GM21447 (cell line): Measurements from ENCODE around the gene CENPV.
"Not testable (repeated sequence)": the region's sequence is repeated elsewhere in the genome, so short reads cannot be mapped to it uniquely, and the experiment has no call there.

ENCODE experiments used
- ATAC-seq: cut with Tn5 transposase; IDR thresholded peaks from one replicate; pipeline ENCODE4 v1.9.1; 2021; ENCODE audit not compliant: unreplicated experiment

CENPV gene

GRCh38 chr17:16353317-16354174 lies at the start of gene CENPV:
Gene CENPV, minus strand, starts transcription at chr17:16353469. Its CDS starts 33 bp downstream, at chr17:16353436.
- peak; percentile 50 for ATAC-seq

DNA sequence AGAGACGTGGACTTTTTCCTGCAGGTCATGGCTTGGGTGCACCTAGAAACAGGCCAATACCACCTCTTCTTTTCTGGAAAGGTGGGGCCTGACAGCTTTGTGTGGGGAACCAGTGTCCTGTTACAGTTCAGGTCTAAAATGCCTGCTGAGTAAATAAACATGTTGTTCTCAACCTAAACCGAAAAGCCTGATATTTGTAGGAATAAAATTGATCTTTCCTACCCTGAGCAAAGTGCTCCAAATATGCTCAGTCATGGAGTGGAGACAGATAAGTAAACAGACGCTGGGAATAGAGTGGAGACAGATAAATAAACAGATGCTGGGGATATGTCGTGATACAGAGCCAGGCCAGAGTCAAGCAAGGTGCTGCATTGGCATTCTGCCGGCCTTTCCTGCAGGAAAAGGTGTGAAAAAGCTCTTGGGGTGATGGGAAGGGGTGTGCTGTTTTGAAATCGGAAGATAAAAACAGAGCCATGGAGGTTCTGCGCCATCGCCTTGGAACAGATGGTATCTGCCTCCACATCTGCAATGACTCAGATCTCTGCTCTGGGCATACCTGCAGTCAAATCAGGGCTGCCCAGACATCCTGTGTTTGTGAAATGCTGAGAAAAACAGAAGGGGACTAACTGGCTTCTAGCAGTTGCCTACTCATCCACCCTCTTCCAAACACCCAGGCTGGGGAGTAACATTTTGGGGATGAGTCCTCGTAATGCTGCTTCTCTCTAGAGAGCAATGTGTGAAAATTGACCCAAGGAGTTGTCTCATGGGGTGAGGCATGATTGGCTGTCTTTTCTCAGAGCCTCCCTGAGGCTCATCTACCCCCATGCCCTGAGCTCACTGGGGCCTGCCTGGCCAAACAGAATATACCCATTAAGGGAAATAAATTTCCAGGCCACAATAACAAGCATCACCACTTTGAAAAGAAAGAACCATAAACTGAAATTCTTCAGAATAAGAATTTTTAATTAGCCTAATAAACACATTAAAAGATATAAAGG lies 45.3 kb upstream of the CENPV start:
- peak; percentile 79 for ATAC-seq

- not testable (repeated sequence) for ATAC-seq
Measured at GRCh38 chr17:16396693-16397092, 43.4 kb upstream of the CENPV start.

DNA sequence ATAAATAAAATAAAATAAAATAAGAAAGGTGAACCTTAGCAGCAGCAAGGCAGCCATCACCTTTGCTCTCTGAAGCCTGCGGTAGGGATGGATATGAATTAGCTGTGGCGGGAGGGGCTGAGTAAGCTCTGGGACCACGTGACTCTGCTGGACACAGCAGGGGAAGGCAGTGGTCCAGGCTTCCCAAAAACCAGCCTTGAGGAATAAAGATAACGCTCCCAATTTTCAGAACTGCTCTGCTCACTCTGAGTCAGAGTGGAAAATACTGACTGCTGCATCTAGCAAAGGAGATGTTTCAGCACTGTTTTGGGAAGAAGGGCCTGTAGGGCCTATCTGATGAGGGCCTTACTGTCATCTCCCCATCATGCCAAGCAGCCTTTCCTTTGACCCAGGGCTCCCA lies 42.6 kb upstream of the CENPV start:
- ATAC-seq: not testable (repeated sequence)

GRCh38 chr17:16392491-16392890 lies 39.2 kb upstream of the CENPV start:
- not testable (repeated sequence) for ATAC-seq

DNA sequence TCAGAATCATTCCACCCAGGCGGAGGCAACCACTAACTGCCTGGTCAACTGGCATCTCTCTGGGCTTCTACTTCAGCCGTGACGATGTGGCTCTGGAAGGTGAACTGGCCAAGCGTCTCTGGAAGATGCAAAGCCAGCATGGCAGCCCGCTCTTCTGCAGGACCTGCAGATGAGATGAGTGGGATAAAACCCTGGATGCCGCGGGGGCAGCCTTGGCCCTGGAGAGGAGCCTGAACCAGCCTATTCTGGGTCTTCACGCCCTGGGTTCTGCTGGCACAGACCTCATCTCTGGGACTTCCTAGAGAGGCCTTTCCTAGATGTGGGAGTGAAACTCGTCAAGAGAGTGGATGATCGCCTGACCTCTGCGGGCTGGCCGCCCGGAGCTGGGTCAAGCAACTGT lies 38.2 kb upstream of the CENPV start:
- no peak for ATAC-seq

GRCh38 chr17:16386126-16386507 lies 32.8 kb upstream of the CENPV start:
- ATAC-seq: not testable (repeated sequence)

GRCh38 chr17:16384557-16384956 lies 31.3 kb upstream of the CENPV start:
- no peak for ATAC-seq

- ATAC-seq: no peak
Measured at GRCh38 chr17:16383772-16384287, 30.6 kb upstream of the CENPV start.

GRCh38 chr17:16383216-16383615 lies 29.9 kb upstream of the CENPV start:
- ATAC-seq: no peak

GRCh38 chr17:16381496-16381820 lies 28.2 kb upstream of the CENPV start:
- peak; percentile 13 for ATAC-seq

- peak; percentile 87 for ATAC-seq
Measured at GRCh38 chr17:16380640-16381495, 27.6 kb upstream of the CENPV start, which contains the start of gene UBB. Gene UBB, plus strand, starts transcription at chr17:16381091. Its CDS starts 817 bp downstream, at chr17:16381908.

GRCh38 chr17:16379654-16380053 lies 26.4 kb upstream of the CENPV start:
- no peak for ATAC-seq

DNA sequence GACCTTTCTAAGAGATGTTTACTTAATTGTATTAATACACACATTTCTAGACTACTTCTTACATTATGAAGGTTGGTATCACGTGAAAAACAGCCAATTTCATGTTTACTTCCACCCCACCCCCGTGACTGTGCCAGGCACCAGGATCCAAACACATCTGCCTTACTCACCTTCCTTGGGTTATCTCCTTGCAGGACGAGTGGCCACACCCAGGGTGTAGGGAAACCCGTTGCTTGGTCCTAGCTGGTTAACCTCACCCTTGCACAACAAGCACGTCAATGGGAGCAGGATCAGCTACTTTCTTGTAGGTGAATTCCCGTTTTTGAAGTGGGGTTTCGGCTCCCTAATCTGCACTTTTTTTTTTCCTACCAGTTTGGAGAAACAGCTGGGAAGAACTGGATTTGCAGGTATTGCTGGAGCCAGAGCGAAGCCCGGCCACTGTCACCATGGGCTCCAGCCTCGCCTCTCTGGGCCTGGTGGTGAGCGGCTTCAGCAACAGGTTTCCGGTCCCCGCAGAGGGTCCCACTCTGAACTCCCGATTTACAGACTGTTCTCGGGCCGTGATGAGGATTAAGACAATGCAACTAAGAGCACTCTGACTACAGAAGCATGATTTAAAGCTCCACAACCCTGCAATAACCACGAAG lies 25.5 kb upstream of the CENPV start:
- ATAC-seq: no peak

DNA sequence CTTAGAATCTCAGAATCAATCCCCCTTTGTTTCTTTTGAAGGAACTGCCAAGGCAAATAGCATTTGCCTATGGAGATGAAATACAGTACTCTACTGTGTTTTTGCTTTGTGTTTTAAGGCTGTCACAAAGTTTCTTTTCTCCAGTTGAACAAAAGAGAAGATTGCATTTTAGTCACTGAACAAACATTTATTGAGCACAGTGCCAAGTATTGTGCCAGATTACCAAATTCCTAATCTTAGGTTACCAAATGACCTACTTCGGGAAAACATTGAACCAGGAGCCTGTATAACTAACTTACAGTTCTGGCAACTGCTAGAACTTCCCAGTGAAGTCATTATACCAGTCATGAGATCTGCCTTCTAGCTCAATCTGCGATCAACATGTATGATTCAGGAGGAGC lies 24.7 kb upstream of the CENPV start:
- no peak for ATAC-seq

DNA sequence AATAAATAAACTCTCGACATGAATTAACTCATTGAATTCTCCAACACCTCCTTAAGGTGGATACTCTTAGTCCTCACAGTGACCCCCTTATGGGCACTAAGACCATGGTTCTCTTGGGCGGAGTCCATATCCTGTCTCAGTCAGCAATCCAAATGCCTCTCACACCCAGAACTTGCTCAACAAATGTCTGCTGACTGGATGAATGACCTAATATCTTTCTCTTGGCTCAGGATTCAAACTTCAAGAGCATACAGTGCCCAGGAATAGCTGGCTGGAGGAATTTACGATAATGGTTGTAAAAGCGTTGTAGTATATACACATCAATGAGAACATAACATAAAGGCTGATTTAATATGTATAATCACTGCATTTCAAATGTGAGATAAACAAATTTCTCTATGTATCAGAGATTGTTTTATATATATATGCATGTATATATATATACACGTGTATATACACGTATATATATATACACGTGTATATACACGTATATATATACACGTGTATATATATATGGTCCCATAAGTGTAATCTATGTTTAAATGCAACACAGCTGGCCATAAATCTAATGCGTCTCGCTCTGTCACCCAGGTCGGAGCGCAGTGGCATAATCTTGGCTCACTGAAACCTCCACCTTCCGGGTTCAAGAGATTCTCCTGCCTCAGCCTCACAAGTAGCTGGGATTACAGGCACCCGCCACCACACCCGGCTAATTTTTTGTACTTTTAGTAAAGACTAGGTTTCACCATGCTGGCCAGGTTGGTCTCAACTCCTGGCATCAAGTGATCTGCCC lies 21.1 kb upstream of the CENPV start:
- ATAC-seq: no peak

GRCh38 chr17:16371742-16372141 lies 18.5 kb upstream of the CENPV start:
- no peak for ATAC-seq

GRCh38 chr17:16364625-16365024 lies 11.4 kb upstream of the CENPV start:
- no peak for ATAC-seq
